NCI-H128 (cell line): ENCODE measurements around the gene LRRC23.

Experiments
- DNase-seq: peaks from one replicate; lab custom pipeline; 2025; ENCODE audit not compliant: unreplicated experiment; lab: John Stamatoyannopoulos, UW

The LRRC23 gene

DNA sequence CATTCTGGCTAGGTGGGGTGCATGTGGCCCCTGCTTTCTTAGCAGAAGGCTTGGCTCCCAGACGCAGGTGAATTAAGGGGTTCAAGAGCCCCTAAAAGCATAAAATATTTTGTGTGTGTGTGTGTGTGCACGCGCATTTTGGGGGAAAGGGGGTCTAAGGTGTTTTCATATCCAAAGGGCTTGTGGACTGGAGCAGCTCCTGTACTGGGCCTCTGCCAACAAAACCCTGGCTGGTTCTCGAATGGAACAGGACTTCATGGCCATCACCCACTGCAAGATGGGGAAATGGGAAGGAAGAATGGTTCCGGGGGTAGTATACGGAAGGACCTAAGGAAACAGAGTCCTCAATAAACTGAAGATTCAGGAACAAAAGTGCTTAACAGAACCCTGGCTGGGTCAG, 19.2 kb downstream of the LRRC23 start:
- DNase-seq = no peak

GRCh38 chr12:6925239-6925539, 20.6 kb downstream of the LRRC23 start:
- no peak for DNase-seq

DNA sequence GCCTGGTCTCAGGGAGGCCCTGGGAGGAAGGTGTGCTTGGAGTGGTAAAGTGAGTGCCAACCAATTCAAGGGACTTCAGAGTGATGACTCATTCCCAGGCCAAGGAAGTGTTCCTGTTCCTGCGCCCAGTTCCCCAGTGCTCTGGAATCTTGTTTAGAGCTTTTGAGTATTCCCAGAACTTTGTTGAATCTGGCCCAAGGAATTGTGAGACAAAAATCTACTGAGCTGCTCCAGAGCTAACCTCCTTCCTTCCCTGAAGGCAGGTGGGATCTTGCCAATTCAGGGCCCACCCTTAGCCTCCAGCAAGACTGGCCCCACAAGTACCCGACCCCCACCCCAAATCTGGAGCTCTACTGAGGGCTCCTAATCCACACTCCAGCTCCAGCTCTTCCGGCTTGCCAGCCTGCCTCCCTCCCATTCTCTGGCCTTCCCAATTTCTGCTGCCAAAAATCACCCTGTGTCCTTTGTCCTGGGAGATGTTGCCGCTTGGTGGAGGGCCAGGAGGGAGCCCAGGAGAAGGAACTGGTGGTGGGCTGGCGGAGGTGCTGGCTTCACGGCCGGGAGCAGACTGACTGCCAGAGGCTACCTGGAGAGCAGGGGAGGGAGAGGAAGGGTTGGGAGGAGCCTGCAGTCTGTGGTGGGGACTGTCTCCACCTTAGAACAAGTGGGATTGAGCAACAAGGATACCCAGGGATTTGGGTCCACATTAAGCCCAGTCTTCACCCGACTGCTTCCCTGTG, 21.1 kb downstream of the LRRC23 start:
- no peak for DNase-seq

GRCh38 chr12:6927379-6928021, 22.9 kb downstream of the LRRC23 start, which contains the start of gene ATN1:
TSS of gene ATN1 (plus strand) at chr12:6927959. CDS start at chr12:6934002, 6,043 bp downstream.
- DNase-seq = peak; percentile 34

- no peak for DNase-seq
Observed at GRCh38 chr12:6928022-6928702, 23.5 kb downstream of the LRRC23 start.

DNA sequence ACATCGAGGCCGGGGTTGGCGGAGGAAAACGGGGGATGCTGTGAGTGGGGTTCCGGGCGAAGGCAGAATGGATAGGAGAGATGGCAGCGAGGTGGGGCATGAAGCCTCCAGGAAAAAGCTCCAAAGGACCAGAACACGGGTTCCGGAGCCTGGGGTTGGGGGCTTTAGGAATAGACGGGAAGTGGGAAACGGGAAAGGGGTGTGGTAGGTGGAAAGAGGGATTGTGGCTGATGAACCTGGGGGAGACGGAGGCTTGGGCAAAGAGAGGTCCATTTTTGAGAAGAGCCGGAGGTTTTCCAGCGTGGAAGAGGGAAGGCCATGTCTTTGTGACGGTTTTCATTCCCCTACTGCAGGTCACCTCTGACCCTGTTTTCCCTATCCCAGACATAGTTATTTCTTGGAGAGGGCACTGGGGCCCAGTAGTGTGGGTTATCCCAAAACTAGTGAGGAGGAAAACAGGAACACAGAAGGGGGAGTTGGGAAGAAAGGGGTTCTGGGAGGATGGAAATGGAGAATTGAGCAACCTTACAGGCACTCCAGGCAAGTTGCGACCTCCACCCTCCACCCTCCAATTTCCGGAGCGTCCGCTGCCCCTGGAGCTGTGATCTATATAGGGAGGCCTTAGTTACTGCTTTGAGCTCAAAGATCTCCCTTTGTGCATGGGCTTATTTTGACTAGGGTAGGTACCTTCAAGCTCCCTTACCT, 24.2 kb downstream of the LRRC23 start:
- DNase-seq = no peak

- DNase-seq = no peak
Observed at GRCh38 chr12:6929466-6930452, 25.1 kb downstream of the LRRC23 start.

DNA sequence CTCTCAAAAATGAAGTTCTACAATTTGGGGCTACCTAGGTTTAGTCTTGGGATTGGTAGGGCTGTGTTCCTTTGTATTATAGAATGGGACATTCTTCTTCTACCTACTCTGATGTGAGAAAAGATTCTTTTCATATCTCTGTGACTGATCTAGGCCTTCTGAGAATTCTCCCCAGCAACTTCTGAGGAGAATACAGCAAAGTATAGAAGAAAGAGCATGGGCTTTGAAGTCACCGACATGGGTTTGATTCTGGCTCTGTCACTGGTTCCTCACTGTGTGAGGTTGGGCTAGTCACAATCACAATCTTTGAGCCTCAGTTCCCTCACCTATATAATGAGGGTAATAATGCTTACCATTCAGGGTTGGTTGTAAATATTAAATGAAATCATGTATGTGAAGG, 28.1 kb downstream of the LRRC23 start:
- no peak for DNase-seq

DNA sequence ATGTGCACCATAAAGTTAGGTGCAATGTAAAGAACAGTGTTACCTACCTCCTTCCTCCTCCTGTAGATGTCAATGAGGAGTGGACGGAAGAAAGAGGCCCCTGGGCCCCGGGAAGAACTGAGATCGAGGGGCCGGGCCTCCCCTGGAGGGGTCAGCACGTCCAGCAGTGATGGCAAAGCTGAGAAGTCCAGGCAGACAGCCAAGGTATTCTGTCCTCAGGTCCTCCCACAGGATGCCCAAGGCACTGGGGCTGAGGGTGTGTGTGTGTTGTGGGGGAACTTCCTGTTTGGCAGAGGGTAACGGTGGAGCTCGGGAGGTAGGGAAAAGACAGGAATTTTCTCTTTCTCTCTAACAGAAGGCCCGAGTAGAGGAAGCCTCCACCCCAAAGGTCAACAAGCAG, 29.5 kb downstream of the LRRC23 start:
- DNase-seq = no peak

GRCh38 chr12:6935371-6936193, 31.0 kb downstream of the LRRC23 start:
- DNase-seq = no peak

DNA sequence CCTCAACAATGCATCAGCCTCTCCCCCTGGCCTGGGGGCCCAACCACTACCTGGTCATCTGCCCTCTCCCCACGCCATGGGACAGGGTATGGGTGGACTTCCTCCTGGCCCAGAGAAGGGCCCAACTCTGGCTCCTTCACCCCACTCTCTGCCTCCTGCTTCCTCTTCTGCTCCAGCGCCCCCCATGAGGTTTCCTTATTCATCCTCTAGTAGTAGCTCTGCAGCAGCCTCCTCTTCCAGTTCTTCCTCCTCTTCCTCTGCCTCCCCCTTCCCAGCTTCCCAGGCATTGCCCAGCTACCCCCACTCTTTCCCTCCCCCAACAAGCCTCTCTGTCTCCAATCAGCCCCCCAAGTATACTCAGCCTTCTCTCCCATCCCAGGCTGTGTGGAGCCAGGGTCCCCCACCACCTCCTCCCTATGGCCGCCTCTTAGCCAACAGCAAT, 31.6 kb downstream of the LRRC23 start:
- no peak for DNase-seq

- no peak for DNase-seq
Observed at GRCh38 chr12:6936636-6937480, 32.2 kb downstream of the LRRC23 start.

- DNase-seq = peak; percentile 98
Observed at GRCh38 chr12:6937481-6938352, 33.1 kb downstream of the LRRC23 start.

- DNase-seq = no peak
Observed at GRCh38 chr12:6938353-6939190, 34.0 kb downstream of the LRRC23 start.

DNA sequence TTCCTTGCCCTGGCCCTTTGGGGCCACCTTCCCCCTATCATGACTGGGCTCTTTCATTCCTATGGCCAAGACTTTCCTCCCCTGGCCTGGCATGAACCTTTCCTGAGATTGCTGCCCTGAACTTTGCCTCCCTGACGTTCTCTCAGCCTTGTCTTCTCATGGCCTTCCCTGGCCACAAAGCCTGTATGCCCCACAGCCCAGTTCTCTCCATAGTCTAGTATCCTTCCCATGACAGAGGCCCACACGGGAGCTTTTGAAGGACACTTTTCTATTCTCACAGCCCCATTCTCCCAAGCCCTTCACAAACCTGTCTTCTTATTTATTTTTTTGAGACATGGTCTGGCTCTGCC, 34.5 kb downstream of the LRRC23 start:
- DNase-seq = no peak

- no peak for DNase-seq
Observed at GRCh38 chr12:6941267-6941666, 36.6 kb downstream of the LRRC23 start.

- DNase-seq = no peak
Observed at GRCh38 chr12:6941782-6942181, 37.2 kb downstream of the LRRC23 start.
